Sigmoid colon (tissue), 7 donors: ENCODE results near the gene PLEKHN1. TPM values are rescaled to one million over a fixed set of nuclear protein-coding genes. Genes with fewer than 3 reads are reported as not detected.

Source experiments
- DNase-seq: peaks from one replicate; pipeline ENCODE4 v3.0.0-alpha.2; 2019
- H3K27ac ChIP-seq, 4 donors: fragments of 200-600 bp; sonication (generic); one replicate each; pipeline ENCODE4 v1.5.1; 2016 to 2019; ENCODE audit warnings: mild to moderate bottlenecking in 1 of 4
- H3K27me3 ChIP-seq, 3 donors: fragments of 200-600 bp; sonication (generic); one replicate each; pipeline ENCODE4 v1.5.1; 2019; ENCODE audit warnings: mild to moderate bottlenecking in 1 of 3
- H3K36me3 ChIP-seq, 4 donors: fragments of 200-600 bp; sonication (generic); one replicate each; pipeline ENCODE4 v1.5.1; 2016 to 2019
- H3K4me1 ChIP-seq, 4 donors: fragments of 200-600 bp; sonication (generic); one replicate each; pipeline ENCODE4 v1.5.1; 2017 to 2019
- H3K4me3 ChIP-seq, 4 donors: fragments of 200-600 bp; sonication (generic); one replicate each; pipeline ENCODE4 v1.5.1; 2017 to 2019; ENCODE audit warnings: mild to moderate bottlenecking in 2 of 4, moderate library complexity in 1 of 4
- H3K9me3 ChIP-seq, 4 donors: fragments of 200-600 bp in 3 of 4; sonication (generic) in 3 of 4; one replicate each; pipeline versions ENCODE4 v1.5.1 to v1.6.1; 2013 to 2019
- CTCF ChIP-seq, 4 experiments: fragments of 450-650 bp in 3 of 4; fragments of 200-600 bp in 1 of 4; IDR thresholded peaks; one replicate each; pipeline ENCODE4 v1.5.1; 2016 to 2019; ENCODE audit warnings: antibody characterized with exemption in 4 of 4, mild to moderate bottlenecking in 3 of 4, moderate library complexity in 2 of 4
- EP300 ChIP-seq, 4 donors: sonication (generic); formaldehyde crosslinking; IDR thresholded peaks; one replicate each; pipeline ENCODE4 v1.6.1; 2017; ENCODE audit warnings: antibody characterized with exemption in 4 of 4
- POLR2A ChIP-seq, 2 donors: fragments of 450-650 bp; IDR thresholded peaks; one replicate each; pipeline ENCODE4 v1.6.1; 2016; ENCODE audit warnings: antibody characterized with exemption in 2 of 2, mild to moderate bottlenecking in 2 of 2, moderate library complexity in 2 of 2
- POLR2AphosphoS5 ChIP-seq, 4 donors: sonication (generic); formaldehyde crosslinking; IDR thresholded peaks; one replicate each; pipeline ENCODE4 v1.6.1; 2017; ENCODE audit warnings: antibody characterized with exemption in 4 of 4
- WGBS, 2 donors: extraction: QIAGEN DNeasy Blood & Tissue Kit; methylation state at CpG; one replicate each; pipeline ENCODE4 v1.1.7; 2013; 5-methylcytosine and 5-hydroxymethylcytosine counted together
- intact Hi-C: fragments of 100-400 bp; cut with DNase I; formaldehyde crosslinking; loops from one replicate; pipeline ENCODE4 v1.15.1; 2023
- polyA plus RNA-seq, 3 donors: library from polyadenylated mRNA; stranded (reverse); fragments of 200-250 nt; gene quantifications; one replicate each; pipeline ENCODE4 v1.2.3, GENCODE V29; 2013
- total RNA-seq, 4 donors: library from RNA; depleted of rRNA; stranded (reverse); fragments of >200 nt; gene quantifications; one replicate each; pipeline ENCODE4 v1.1.0, GENCODE V29; 2016
- donor health status: healthy with polysubstance abuse.
- donor health status: Bipolar disorder and iron deficiency.
- donor health status: healthy.

Gene PLEKHN1
- total and polyA plus RNA-seq, 7 donors, result 0.46 to 1.5 TPM; not detected in 5

GRCh38 chr1:939511-940106 is 26.7 kb upstream of the PLEKHN1 start:
- WGBS, 2 donors, result 10 to 30% methylated on average over 21 of the region's 21 CpGs
- no peak for DNase-seq
- intact Hi-C loops, result loop anchor here (5.0 kb wide), 1 partner anchor 32 kb away; no protein-coding TSS in a partner anchor
- TF ChIP-seq CTCF (IDR thresholded peaks at IDR 0.05), result no peak
- no peak for TF ChIP-seq EP300 (IDR thresholded peaks at IDR 0.05)
- TF ChIP-seq POLR2AphosphoS5 (IDR thresholded peaks at IDR 0.05), result no peak
- TF ChIP-seq POLR2A (IDR thresholded peaks at IDR 0.05), result no peak
- no peaks in the 10 kb centered on the region for H3K9me3 ChIP-seq
- H3K4me1 ChIP-seq, result peaks cover 0 to 49% (median 46%) of the 10 kb centered on the region in 4 donors
- H3K27me3 ChIP-seq, result peaks cover 58 to 92% (median 82%) of the 10 kb centered on the region in 3 donors
- peaks cover 0 to 2% (median 0%) of the 10 kb centered on the region in 4 donors for H3K36me3 ChIP-seq
- peak overlapping the region in 3 of 4 donors; percentile 39 to 49 (median 44) for H3K4me3 ChIP-seq
- H3K27ac ChIP-seq, result peak overlapping the region in 1 of 4 donors; percentile 63

DNA sequence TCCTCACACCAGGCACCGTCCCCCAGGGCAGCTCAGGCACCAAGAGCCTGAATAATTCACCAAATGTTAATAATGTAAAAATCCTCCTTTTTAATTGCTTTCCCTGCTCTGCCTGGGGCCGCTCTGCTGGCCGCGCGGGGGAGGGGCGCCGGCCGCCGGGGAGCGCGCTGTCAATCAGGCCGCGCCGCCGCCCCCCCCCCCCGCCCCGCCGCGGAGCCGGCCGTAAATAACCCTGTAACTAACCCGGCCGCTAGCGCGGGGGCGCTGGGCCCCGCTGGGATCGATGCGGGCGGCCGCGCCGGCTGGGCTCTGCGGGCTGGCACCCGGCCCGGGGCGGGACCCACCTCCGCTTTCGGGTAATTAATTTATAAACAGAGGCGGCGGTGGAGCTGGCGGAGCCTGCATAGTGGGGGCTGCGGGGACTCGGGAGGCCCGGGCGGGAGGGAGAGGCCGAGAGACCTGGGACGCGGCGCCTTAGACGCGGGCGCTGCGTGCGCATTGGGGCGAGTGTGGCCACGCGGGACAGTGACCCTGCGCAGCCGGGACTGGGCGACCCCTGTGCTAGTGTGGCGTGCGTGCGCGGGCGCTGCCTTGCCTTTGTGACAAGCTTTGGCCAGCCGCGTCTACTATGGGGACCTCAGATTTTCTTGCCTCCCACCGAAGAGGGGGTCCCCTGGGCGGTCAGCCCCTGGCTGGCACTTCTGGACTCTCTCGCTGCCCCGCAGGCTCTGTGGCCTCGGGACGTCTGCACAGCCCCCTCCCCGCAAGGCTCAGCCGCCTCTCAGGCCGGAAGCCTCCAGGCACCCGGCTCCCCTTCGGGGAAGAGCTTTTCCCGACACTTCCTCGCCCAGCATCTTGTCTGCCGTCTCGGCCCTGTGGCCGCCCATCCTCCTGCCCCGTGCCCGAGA is 25.9 kb upstream of the PLEKHN1 start:
- 0 to 1% methylated on average over 86 of the region's 86 CpGs for WGBS, 2 donors
- peaks cover 0 to 48% (median 44%) of the 10 kb centered on the region in 4 donors for H3K4me1 ChIP-seq
- H3K27ac ChIP-seq, result peak overlapping the region; percentile 63 to 75 (median 64)
- TF ChIP-seq POLR2AphosphoS5 (IDR thresholded peaks at IDR 0.05), result no peak
- no peak for TF ChIP-seq EP300 (IDR thresholded peaks at IDR 0.05)
- no peak for TF ChIP-seq CTCF (IDR thresholded peaks at IDR 0.05)
- no peak for TF ChIP-seq POLR2A (IDR thresholded peaks at IDR 0.05)
- H3K4me3 ChIP-seq, result peak overlapping the region; percentile 2 to 49 (median 42)
- intact Hi-C loops, result loop anchor here (5.0 kb wide), 1 partner anchor 33 kb away; no protein-coding TSS in a partner anchor
- peaks cover 53 to 85% (median 76%) of the 10 kb centered on the region in 3 donors for H3K27me3 ChIP-seq
- DNase-seq, result peak; percentile 82
- H3K36me3 ChIP-seq, result peaks cover 0 to 10% (median 0%) of the 10 kb centered on the region in 4 donors
- no peaks in the 10 kb centered on the region for H3K9me3 ChIP-seq

DNA sequence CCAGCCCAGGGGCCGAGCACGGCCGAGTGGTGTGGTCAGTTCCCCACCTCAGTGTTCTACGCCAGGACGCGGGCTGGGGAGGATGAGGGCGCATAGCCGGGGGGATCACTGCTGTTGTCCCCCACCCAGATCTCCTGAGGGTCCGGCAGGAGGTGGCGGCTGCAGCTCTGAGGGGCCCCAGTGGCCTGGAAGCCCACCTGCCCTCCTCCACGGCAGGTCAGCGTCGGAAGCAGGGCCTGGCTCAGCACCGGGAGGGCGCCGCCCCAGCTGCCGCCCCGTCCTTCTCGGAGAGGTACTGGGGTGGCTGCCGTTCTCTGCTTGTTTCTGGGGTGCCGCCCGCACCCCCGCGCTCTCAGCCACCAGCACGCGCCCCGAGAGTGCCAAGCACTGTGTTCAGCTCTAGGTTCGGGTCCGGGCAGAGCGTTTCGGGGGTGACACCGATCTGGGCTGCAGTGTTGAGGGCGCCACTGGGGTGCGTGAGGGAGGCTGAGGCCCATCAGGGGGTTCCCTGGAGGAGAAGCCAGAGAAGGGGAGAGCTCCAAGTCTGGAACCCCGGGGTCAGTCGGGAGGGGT is 25.2 kb upstream of the PLEKHN1 start:
- Histone ChIP-seq H3K4me1 (peaks cover 0 to 40% (median 38%) of the 10 kb centered on the region in 4 donors), H3K27ac (peak overlapping the region; percentile 63 to 75 (median 64)), H3K27me3 (peaks cover 47 to 78% (median 68%) of the 10 kb centered on the region in 3 donors), H3K9me3 (no peaks in the 10 kb centered on the region), H3K36me3 (peaks cover 0 to 17% (median 0%) of the 10 kb centered on the region in 4 donors), H3K4me3 (peak overlapping the region in 3 of 4 donors; percentile 39 to 49 (median 44))
- intact Hi-C loops, result loop anchor here (5.0 kb wide), 1 partner anchor 34 kb away; no protein-coding TSS in a partner anchor
- WGBS, 2 donors, result 2 to 3% methylated on average over 36 of the region's 36 CpGs
- TF ChIP-seq POLR2A (IDR thresholded peaks at IDR 0.05) (no peak), EP300 (IDR thresholded peaks at IDR 0.05) (no peak), POLR2AphosphoS5 (IDR thresholded peaks at IDR 0.05) (no peak), CTCF (IDR thresholded peaks at IDR 0.05) (no peak)
- DNase-seq, result no peak

DNA sequence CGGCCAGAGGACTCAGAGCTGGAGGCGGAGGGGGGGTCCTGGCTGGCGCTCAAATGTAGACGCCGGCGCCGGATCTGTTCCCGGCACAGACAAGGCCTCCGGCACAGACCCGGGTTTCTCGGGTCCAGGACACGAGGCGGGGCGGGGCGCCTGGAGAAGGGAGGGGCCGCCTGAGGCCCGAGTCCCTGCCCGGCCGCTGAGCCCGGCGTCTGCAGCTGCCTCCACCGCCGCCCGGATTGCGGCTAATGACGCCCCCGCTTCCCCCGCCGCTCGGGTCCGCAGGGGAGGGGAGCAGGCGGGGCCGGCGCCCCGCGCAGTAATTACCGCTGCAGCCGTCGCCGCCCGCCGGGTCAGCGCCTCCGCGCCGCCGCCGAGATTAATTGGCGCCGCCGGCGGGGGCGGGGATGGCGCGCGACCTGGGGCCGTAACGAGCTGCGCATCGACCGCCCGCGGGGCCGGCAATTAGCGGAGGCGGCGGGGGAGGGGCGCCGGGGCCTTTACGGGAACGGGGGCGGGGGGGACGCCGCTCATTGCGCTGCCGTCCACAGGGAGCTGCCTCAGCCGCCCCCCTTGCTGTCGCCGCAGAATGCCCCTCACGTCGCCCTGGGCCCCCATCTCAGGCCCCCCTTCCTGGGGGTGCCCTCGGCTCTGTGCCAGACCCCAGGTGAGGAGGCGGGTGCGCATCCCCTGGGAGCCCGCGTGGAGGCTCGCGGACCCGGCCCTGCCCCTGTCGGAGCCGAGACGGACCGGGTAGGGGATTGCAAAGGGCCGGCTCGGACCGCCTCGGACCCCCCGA is 24.5 kb upstream of the PLEKHN1 start:
- H3K4me1 ChIP-seq, result peaks cover 0 to 40% (median 38%) of the 10 kb centered on the region in 4 donors
- intact Hi-C loops, result loop anchor here (5.0 kb wide), 1 partner anchor 34 kb away; no protein-coding TSS in a partner anchor
- peaks cover 0 to 24% (median 0%) of the 10 kb centered on the region in 4 donors for H3K36me3 ChIP-seq
- 1% methylated on average over 98 of the region's 98 CpGs for WGBS, 2 donors
- TF ChIP-seq CTCF (IDR thresholded peaks at IDR 0.05) (no peak), POLR2AphosphoS5 (IDR thresholded peaks at IDR 0.05) (no peak)
- peak overlapping the region; percentile 63 to 75 (median 64) for H3K27ac ChIP-seq
- H3K9me3 ChIP-seq, result no peaks in the 10 kb centered on the region
- H3K27me3 ChIP-seq, result peaks cover 47 to 71% (median 61%) of the 10 kb centered on the region in 3 donors
- H3K4me3 ChIP-seq, result peak overlapping the region in 3 of 4 donors; percentile 19 to 49 (median 42)
- peak; percentile 88 for DNase-seq
